8988T (cell line): ENCODE data around the gene ALOX15.
A peak's percentile ranks its signal among the peaks of the same experiment; 100 is the strongest.
"Not testable (repeated sequence)": the region's sequence is repeated elsewhere in the genome, so short reads cannot be mapped to it uniquely, and the experiment has no call there.

Experiments
- DNase-seq: peaks from one replicate; pipeline ENCODE4 v3.0.0; 2011

ALOX15 gene

GRCh38 chr17:4652997-4653396 is 11.5 kb upstream of the ALOX15 start:
- no peak for DNase-seq

DNA sequence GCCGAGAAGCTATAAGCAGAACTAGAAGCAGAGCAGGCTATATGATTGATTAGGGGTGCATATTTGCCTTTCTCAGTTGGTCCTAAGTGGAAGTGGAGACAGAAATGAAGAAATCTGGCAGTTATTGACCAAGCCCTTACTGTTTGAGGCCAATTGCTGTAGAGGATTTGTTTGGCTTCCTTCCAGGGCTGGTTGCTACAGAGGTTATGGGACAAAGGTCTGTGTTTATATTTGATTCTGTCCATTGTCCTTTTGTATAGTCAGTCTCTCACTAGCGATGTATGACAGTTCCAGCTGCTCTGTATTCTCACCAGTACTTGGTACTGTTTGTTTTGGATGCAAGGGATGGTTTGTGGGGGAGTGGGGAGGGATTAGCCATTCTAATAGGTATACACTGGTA is 7.3 kb upstream of the ALOX15 start:
- DNase-seq = no peak

DNA sequence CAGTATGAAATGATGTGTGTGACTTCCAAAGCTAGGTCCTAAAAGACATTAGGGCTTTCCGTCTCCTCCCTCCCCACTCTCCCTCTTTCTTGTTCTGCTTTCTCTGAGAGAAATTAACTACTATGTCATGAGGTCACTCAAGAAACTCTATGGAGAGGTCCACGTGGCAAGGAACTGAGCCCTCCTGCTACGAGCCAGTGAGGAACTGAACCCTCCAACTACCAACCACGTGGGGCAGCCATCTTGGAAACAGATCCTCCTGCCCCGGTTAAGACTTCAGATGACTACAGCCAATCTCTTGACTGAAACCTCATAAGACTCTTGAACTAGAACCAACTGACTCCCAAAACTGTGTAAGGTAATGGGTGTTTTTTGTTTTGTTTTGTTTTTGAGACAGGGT is 4.2 kb upstream of the ALOX15 start:
- no peak for DNase-seq

DNA sequence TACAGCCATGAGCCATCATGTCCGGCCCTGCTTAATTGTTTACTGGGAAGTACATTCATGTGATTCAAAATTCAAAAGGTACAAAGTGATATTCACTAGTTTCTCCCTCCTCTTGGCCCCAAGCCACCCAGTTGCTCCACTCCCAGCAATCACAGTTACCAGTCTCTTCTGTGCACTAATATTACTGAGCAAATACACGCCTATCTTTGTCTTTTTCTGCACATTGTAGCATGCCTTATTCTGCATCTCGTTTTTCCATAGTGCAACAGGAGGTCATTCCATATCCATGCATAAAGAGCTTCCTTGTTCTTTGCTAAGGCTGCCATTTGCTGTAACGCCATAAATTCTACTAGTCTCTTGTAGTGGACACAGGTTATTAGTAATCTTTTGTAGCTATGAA is 2.2 kb upstream of the ALOX15 start:
- no peak for DNase-seq

DNA sequence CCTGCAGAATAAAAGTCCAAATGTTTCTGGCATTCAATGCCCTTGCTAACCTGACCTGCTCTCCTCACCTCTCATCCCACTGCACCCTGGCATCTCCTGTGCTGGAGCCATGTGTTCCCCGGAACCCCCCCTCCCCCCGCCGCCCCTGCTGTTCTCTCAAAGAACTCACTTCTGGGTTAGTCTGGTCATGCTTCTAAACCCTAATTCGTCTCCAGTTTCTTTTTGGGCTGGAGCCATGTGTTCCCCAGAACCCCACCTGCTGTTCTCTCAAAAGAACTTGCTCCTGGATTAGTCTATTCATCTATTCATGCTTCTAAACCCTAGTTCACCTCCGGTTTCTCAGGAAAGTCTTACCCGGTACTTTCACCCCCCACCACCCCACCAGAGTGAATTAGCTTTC is 808 bp upstream of the ALOX15 start:
- DNase-seq = no peak

- DNase-seq = not testable (repeated sequence)
Observed at GRCh38 chr17:4640569-4641188, 799 bp downstream of the ALOX15 start.

DNA sequence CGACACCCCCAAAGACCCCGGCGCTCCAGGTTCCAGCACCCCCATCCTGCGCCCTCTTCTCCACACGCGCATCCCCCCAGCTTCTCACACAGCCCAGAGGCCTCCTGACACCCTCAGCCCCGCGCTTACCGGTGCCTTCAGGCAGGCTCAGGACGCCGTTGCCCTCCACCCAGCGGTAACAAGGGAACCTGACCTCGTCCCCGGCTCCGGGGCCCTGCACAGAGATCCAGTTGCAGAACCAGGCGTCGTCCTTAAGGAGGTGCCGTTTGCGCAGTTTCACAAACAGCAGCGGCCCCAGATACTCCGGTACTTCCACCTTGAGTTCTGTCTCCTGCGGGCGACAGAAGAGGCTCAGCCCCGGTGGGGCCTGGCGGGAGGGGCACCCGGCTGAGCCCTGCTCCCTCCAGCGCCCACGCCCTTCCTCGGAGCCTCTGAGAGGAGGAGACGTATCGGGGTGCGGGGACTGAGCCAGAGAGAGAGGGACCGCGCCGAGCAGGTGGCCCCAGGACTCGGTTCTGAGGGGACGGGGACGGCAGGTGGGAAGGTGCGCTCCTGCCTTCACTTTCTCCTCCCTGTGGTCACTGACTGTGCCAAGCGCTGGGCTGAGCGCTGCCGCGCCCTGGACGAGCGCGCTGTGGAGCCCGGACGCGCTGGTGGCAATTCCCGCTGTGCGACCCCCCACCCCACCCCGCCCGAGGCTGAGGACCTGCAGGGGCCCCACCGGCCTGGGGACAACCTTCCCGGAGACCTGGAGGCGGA is 2.0 kb downstream of the ALOX15 start:
- peak; percentile 43 for DNase-seq

DNA sequence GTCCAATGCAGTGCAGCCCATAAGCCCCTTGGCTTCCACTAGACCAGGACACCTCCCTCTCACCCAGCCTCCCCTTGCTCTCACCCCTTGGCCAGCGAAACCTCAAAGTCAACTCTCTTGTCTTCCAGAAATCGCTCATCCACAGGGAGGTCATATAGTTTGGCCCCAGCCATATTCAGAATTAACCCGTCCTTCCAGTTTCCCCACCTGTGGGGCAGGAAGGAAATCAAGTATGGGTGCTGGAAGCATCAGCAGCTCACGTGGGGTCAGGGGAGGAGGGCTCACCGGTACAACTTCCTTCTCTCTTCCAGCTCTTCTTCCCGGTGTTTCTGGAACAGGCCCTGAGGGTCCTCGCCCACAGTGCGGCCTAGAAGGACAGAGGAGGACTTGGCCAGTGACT is 2.7 kb downstream of the ALOX15 start:
- DNase-seq = not testable (repeated sequence)

DNA sequence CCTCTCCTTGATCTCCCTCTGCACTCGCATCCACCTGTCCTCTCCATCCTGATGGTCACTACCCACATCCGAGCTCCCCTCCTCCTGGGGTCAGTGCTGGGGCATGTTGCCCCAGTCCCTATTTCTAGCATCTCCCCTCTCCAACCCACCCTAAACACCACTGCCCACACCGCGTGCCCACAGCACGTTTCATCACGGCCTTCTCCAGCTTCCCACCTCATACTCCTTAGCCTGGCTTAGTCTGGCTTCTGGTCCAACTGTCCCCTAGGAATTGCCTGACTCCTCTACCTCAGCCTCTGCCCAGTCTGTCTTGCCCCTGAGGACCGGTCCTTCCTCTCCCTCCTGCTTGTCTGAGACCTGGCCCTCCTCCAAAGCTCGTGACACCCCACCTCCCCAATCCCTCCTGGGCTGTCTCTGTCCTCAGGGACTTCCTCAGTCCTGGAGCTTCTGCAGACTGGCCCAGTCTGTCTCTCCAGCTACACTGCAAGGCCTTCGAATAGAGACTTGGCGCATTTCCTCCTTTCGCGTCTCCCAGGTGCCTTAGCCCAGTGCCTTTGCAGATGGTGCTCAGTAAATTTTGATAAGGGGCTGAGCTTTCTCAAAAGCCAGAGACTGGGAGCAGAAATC is 4.9 kb downstream of the ALOX15 start:
- no peak for DNase-seq

DNA sequence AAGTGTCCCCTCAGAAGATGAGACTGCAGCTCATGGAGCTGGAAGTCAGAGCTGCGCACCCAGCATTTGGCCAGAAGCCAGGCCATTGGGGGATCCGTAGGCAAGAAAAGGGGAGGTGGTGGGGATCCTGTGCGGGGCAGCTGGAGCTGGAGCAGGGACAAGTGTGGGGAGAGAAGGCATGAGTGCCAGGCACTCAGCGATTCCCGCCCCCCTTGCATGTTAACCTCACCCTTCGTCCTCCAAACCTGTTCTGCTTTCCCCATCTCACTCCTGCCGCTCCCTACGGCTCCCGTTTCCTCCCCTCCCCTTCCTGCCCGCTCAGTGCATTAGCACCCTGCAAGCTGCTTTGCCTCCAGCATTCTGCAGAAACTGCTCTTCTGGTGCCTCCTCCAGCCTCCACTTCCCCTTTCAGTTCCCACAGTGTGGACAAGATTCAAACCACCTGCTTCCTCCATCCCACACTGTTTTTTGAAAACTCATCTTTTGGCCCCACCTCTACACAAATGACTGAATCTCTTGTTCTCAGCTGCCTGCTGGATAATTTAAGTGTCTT is 5.6 kb downstream of the ALOX15 start:
- DNase-seq = no peak

- no peak for DNase-seq
Observed at GRCh38 chr17:4634976-4635375, 6.5 kb downstream of the ALOX15 start.

GRCh38 chr17:4633643-4634042 is 7.8 kb downstream of the ALOX15 start:
- no peak for DNase-seq

DNA sequence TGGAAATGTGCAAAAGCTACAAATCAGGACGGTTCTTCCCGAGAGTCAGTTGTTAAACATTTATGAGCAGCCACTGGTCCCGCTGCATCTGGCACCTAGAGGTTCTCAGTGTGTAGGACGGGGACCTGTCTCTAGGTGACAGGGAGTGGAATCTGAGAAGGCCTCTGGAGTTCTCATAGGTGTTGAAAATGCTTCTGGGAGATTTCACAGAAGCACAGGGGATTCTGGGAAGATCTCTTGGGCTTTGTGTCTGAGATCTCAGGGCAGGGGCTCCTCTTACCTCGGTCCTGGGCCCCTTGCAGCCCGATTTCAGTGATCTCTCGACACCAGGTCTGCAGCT is 8.9 kb downstream of the ALOX15 start:
- no peak for DNase-seq

DNA sequence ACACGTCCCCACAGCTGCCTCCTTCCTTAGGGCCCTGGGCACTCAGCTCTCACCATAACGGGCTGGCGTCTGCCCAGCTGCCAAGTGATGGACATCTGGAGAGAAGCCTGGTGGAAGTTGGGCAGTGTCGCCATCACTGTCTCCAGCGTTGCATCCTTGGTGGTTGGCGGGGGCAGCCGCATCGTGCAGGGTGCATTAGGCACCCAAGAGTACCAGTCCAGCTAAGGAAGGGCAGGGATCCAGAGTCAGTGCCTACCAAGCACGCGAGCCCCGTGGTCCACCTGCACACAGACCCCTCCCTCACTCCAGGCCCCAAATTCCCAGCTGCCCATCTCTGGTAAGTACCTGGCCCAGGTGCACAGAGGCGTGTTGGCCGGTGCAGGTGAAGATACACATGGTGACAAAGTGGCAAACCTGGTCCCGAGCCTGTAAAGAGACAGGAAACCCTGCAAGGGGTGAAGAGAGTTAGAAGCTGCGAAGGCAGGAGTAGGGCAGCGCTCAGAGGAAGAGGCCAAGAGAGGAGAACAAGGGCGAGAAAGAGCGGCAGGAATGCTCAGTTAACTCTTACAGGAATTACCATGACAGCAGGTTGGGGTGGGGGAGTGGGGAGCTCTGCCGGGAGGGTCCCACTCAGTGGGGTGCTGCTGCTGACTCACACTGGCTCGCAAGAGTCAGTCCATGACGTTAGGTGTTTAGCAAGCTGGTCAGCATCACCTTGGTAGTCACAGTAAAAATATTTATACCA is 9.5 kb downstream of the ALOX15 start:
- DNase-seq = no peak

- DNase-seq = no peak
Observed at GRCh38 chr17:4631431-4631830, 10.0 kb downstream of the ALOX15 start.

GRCh38 chr17:4626734-4627256 is 14.7 kb downstream of the ALOX15 start:
- DNase-seq = no peak

DNA sequence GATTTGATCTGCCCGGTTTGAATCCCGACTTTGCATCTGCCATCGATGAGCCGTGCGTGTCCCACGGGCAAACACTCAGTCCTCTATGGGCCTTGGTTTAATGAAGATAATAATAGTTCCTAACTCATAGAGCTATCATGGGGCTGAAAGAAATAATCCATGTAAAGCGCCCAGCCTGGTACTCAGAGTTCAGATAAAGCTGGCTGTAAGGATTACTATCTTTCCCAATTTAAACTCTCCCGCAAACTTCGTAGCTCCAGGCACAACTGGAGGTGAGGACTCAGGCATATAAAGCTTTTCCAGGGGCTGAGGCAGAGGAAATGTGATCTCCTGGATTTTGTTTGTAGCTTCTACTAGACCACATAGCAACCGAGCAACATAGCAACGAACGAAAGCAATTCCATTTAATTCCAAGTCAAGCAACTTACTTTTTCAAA is 16.3 kb downstream of the ALOX15 start:
- DNase-seq = no peak

GRCh38 chr17:4624451-4624911 is 17.0 kb downstream of the ALOX15 start:
- DNase-seq = not testable (repeated sequence)

- DNase-seq = no peak
Observed at GRCh38 chr17:4623249-4623648, 18.2 kb downstream of the ALOX15 start.

DNA sequence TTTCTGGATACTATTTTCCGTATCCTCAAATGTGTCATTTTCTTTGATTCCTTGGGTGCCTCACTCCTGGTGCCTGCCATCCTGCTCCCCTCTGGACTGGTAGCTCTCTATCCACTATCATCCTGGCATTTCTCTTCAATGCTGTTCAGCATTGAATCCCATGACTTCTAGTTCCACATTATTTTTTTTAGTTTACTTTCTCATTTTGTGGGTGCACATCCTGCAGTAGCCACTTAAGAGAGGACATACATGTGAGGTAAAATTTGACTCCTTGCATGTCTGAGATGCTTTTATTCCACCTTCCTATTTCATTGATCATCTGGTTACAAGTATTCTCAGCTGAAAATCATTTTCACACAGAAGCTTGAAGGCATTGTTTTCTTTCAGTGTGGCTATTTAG is 19.1 kb downstream of the ALOX15 start:
- no peak for DNase-seq

DNA sequence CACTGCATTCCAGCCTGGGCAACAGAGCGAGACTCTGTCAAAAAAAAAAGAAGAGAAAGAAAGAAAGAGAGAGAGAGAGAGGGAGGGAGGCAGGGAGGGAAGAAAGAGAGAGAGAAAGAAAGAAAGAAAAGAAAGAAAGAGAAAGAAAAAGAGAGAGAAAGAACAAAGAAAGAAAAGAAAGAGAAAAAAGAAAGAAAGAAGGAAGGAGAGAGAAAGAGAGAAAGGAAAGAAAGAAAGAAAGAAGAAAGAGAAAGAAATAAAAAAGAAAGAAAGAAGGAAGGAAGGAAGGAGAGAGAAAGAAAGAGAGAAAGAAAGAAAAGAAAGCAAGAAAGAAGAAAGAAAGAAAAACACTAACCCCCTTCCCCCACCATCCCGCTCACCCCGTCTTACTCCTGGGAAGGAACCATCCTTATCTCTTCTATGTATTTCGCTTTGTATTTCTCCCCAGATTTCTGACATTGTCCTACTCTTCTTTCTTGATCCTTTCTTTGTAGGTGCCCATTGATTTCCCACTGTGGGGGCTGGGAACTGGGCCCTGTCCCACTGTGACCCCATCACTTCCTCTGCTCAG is 20.9 kb downstream of the ALOX15 start:
- DNase-seq = no peak

- DNase-seq = no peak
Observed at GRCh38 chr17:4617590-4618351, 23.7 kb downstream of the ALOX15 start.
